Kidney (tissue), 14 donors: ENCODE measurements around the gene PLA2G2A. TPM values are rescaled to one million over a fixed set of nuclear protein-coding genes. Genes with fewer than 3 reads are reported as not detected.
"Not testable (repeated sequence)": the region's sequence is repeated elsewhere in the genome, so short reads cannot be mapped to it uniquely, and the experiment has no call there.

Source experiments
- DNase-seq, 5 donors: peaks; one replicate each; pipeline ENCODE4 v3.0.0-alpha.2; 2013 to 2020
- FAIRE-seq: peaks from 2 replicates; lab custom pipeline; 2012; peaks lifted over from hg19 to GRCh38; lab: Jason Lieb, UNC
- H3K27ac ChIP-seq, 2 donors: one replicate each; pipeline ENCODE4 v1.7.0; 2013; ENCODE audit warnings: low read depth in 2 of 2, low read length in 2 of 2, inconsistent platforms in 1 of 2
- H3K27me3 ChIP-seq: one replicate; pipeline ENCODE4 v1.7.1; 2013; ENCODE audit warnings: low read length, inconsistent platforms; ENCODE audit not compliant: control insufficient read depth, insufficient read depth
- H3K36me3 ChIP-seq, 3 donors: one replicate each; pipeline versions ENCODE4 v1.7.0 to v1.7.1; 2013; ENCODE audit warnings: low read length in 3 of 3, control low read depth in 1 of 3, inconsistent platforms in 1 of 3; ENCODE audit not compliant: insufficient read depth in 3 of 3, control insufficient read depth in 2 of 3
- H3K4me1 ChIP-seq, 3 donors: one replicate each; pipeline versions ENCODE4 v1.7.0 to v1.7.1; 2013; ENCODE audit warnings: low read length in 3 of 3, inconsistent platforms in 1 of 3, low read depth in 1 of 3; ENCODE audit not compliant: control insufficient read depth in 2 of 3, insufficient read depth in 2 of 3
- H3K4me3 ChIP-seq, 3 donors: one replicate each; pipeline versions ENCODE4 v1.7.0 to v1.8.1; 2013; ENCODE audit warnings: low read length in 3 of 3, control low read depth in 1 of 3, inconsistent platforms in 1 of 3
- H3K9ac ChIP-seq, 3 donors: one replicate each; pipeline versions ENCODE4 v1.7.0 to v1.7.1; 2013; ENCODE audit warnings: low read length in 3 of 3, control low read depth in 1 of 3, inconsistent platforms in 1 of 3
- H3K9me3 ChIP-seq, 3 donors: one replicate each; pipeline versions ENCODE4 v1.7.0 to v1.7.1; 2013; ENCODE audit warnings: low read length in 3 of 3, control low read depth in 1 of 3, inconsistent platforms in 1 of 3; ENCODE audit not compliant: control insufficient read depth in 2 of 3, insufficient read depth in 1 of 3
- intact Hi-C: fragments of 100-400 bp; cut with DNase I; formaldehyde crosslinking; loops from one replicate; pipeline ENCODE4 v1.11.1; 2022
- polyA plus RNA-seq: library from polyadenylated mRNA; stranded (reverse); fragments of 350-450 nt; fragmentation: Illumina TruSeq; extraction: RNeasy Lipid Tissue Mini Kit (QIAGEN cat#74804); gene quantifications from one replicate; pipeline ENCODE4 v1.2.3, GENCODE V29; 2014; ENCODE audit warnings: low read depth, low replicate concordance; ENCODE audit not compliant: insufficient read depth
- total RNA-seq: library from RNA; stranded (reverse); fragmentation: NEBNext Ultra II Directional; extraction: Animal tissue kit (Norgen Biotek cat#: 25700); gene quantifications from one replicate; pipeline ENCODE4 v1.2.1, GENCODE V29; 2021
- TF ChIP-seq, protein P1 (sequence below): IDR thresholded peaks from 3 replicates; pipeline ENCODE4 v1.5.1; 2012; ENCODE audit warnings: mild to moderate bottlenecking, moderate library complexity, borderline replicate concordance; ENCODE audit not compliant: insufficient read depth; ENCODE audit errors: extremely low read depth
- donor health status: control.
- donor health status: control.
- donor health status: control.
- donor health status: control.
- donor health status: control.
- donor health status: DM: yes; HTN: yes; CAD: no.
- donor health status: Normal renal cell carcinoma (clear cell type).

PLA2G2A gene
- total and polyA plus RNA-seq, 2 donors from 2014 or later, result 0.52 to 0.63 TPM

DNA sequence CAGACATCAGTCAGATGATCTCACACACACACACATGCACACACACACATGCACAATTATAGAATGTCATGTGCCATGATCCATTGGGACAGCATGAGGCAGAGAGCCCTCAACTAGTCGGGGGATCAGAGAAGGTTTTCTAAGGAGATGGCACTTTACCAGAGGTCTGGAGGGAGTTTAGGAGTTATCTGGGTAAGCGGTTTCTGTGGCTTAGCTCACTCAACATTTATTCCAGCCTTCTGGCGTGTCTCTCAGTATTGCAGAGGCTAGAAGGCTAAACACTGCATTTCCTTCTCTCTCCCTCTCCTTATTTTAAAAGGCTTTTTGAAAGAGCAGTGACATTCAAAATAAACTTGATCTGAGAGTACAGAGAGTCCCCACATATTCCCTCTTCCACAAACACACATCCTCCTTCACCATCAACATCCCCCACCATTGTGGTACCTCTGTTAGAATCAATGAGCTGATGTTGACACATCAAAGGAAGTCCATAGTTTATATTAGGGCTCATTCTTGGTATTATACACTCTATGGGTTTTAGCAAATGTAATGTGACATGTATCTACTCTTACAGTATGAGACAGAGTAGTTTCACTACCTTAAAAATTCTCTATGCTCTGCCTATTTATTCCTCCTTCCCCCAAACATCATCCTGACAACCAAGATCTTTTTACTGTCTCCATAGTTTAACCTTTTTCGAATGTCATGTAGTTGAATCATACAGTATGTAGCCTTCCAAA lies 9.0 kb upstream of the PLA2G2A start:
- Histone ChIP-seq H3K36me3 (no peaks in the 10 kb centered on the region), H3K9me3 (no peaks in the 10 kb centered on the region), H3K27me3 (no peaks in the 10 kb centered on the region), H3K27ac (no peak overlapping the region), H3K4me1 (no peaks in the 10 kb centered on the region), H3K9ac (no peak overlapping the region), H3K4me3 (no peak overlapping the region)
- FAIRE-seq (no peak), DNase-seq (no peak)
- TF ChIP-seq, protein P1, sequence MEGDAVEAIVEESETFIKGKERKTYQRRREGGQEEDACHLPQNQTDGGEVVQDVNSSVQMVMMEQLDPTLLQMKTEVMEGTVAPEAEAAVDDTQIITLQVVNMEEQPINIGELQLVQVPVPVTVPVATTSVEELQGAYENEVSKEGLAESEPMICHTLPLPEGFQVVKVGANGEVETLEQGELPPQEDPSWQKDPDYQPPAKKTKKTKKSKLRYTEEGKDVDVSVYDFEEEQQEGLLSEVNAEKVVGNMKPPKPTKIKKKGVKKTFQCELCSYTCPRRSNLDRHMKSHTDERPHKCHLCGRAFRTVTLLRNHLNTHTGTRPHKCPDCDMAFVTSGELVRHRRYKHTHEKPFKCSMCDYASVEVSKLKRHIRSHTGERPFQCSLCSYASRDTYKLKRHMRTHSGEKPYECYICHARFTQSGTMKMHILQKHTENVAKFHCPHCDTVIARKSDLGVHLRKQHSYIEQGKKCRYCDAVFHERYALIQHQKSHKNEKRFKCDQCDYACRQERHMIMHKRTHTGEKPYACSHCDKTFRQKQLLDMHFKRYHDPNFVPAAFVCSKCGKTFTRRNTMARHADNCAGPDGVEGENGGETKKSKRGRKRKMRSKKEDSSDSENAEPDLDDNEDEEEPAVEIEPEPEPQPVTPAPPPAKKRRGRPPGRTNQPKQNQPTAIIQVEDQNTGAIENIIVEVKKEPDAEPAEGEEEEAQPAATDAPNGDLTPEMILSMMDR, result no peak
- intact Hi-C loops, result no loop called here

DNA sequence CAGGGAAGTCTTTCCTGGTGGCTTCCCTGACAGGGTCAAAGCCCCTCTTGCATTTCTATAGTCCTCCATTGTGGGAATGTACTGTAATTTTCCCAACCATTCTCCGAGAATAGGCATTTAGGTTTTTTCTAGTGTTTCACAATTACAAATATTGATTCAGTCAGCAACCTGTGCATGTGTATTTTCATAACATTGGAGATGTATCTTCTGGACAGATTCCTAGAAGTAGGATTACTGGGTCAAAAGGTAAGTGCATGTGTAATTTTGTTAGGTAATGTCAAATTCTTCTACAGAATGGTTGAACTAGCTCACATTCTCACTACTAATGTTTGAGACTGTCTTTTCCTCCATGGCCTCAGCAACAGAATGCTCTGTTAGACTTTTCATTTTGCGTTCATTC lies 8.3 kb upstream of the PLA2G2A start:
- intact Hi-C loops, result no loop called here
- no peak overlapping the region for H3K27ac ChIP-seq
- TF ChIP-seq, protein P1, result no peak
- no peak for FAIRE-seq
- H3K4me3 ChIP-seq, result no peak overlapping the region
- no peaks in the 10 kb centered on the region for H3K9me3 ChIP-seq
- no peaks in the 10 kb centered on the region for H3K36me3 ChIP-seq
- H3K27me3 ChIP-seq, result no peaks in the 10 kb centered on the region
- no peak overlapping the region for H3K9ac ChIP-seq
- H3K4me1 ChIP-seq, result no peaks in the 10 kb centered on the region
- no peak for DNase-seq

DNA sequence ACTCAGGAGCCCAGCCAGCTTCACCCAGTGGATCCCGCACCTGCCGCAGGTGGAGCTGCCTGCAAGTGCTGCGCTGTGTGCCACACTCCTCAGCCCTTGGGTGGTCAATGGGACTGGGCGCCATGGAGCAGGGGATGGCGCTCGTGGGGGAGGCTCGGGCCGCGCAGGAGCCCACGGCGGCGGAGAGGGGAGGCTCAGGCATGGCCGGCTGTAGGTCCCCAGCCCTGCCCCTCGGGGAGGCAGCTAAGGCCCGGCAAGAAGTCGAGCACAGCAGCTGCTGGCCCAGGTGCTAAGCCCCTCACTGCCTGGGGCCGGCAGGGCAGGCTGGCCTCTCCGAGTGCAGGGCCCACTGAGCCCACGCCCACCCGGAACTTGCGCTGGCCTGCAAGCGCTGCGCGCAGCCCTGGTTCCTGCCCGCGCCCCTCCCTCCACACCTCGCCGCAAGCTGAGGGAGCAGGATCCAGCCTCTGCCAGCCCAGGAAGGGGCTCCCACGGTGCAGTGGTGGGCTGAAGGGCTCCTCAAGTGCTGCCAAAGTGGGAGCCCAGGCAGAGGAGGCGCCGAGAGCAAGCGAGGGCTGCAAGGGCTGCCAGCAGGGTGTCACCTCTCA lies 5.1 kb upstream of the PLA2G2A start:
- DNase-seq, H3K36me3 ChIP-seq, H3K27me3 ChIP-seq, H3K4me3 ChIP-seq, H3K27ac ChIP-seq, FAIRE-seq, H3K9ac ChIP-seq, intact Hi-C loops, H3K9me3 ChIP-seq, H3K4me1 ChIP-seq: not testable (repeated sequence)

DNA sequence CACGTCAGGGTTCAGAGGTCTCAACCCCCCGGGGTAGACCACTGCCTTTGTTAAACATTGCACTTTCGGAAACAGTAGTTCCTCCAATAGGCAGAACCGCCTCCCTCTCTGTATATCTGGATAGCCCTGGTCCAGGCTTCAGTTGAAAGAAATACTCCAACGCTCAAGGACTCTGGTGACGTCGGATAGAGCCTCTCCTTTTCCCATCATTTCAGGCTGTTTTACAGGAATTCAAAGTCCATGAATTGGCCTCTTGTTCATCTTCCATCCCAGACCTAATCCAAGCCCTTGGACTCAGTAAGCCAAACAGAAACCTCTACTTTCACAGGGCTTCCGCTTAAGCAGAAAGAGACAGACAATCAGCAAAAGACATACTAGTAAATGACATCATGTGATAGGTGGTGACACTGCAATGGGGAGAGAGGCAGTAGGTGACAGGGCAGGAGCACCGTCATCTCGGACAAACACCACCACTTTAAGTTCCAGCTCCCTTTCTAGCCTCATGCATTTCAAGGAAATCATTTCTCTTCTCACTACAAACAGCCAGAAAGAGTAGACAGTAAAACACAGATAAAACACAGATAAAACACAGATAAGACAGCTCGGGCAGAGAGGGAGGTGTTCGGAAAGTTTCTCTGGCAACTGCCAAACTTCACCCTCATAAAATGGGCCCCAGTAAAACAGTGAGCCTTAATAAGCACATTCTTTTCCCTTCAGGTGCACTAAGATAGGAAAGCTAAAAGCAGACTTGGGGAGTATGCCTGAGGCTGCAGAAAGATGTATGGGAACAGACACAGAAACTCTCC lies 2.3 kb upstream of the PLA2G2A start:
- Histone ChIP-seq H3K4me1 (no peaks in the 10 kb centered on the region), H3K9me3 (no peaks in the 10 kb centered on the region), H3K27ac (no peak overlapping the region), H3K4me3 (no peak overlapping the region), H3K27me3 (no peaks in the 10 kb centered on the region), H3K36me3 (no peaks in the 10 kb centered on the region), H3K9ac (no peak overlapping the region)
- DNase-seq (no peak), FAIRE-seq (no peak)
- intact Hi-C loops, result no loop called here
- TF ChIP-seq, protein P1, result no peak
